ENCODE measurements around the gene CPNE5. TPM values are rescaled to one million over a fixed set of nuclear protein-coding genes. Genes with fewer than 3 reads are reported as not detected.

CPNE5 gene
- total and polyA plus RNA-seq, 4 donors, result 0.93 to 5.2 (median 3.8) TPM

- Histone ChIP-seq H3K9me3 (ENCODE audit: control insufficient read depth in 4 of 4, insufficient read depth in 3 of 4, low read length in 3 of 4) (no peaks in the 10 kb centered on the region), H3K27ac (ENCODE audit: low read depth in 1 of 2, low read length in 1 of 2) (no peak overlapping the region), H3K4me3 (no peak overlapping the region), H3K9ac (ENCODE audit: insufficient read depth in 1 of 2, low read length in 2 of 2) (peak overlapping the region in 1 of 2 donors; percentile 1), H3K4me1 (ENCODE audit: control insufficient read depth in 5 of 5, insufficient read depth in 5 of 5, low read length in 5 of 5) (peaks cover 2 to 22% (median 13%) of the 10 kb centered on the region in 5 donors), H3K27me3 (ENCODE audit: control insufficient read depth in 3 of 3, insufficient read depth in 3 of 3, low read length in 2 of 3) (peaks cover 0 to 4% (median 0%) of the 10 kb centered on the region in 3 donors), H3K36me3 (ENCODE audit: control insufficient read depth in 4 of 4, insufficient read depth in 4 of 4, low read length in 4 of 4) (no peaks in the 10 kb centered on the region)
- DNase-seq (no peak), ATAC-seq (ENCODE audit: insufficient read depth, low FRiP score) (no peak)
- TF ChIP-seq, protein P1, sequence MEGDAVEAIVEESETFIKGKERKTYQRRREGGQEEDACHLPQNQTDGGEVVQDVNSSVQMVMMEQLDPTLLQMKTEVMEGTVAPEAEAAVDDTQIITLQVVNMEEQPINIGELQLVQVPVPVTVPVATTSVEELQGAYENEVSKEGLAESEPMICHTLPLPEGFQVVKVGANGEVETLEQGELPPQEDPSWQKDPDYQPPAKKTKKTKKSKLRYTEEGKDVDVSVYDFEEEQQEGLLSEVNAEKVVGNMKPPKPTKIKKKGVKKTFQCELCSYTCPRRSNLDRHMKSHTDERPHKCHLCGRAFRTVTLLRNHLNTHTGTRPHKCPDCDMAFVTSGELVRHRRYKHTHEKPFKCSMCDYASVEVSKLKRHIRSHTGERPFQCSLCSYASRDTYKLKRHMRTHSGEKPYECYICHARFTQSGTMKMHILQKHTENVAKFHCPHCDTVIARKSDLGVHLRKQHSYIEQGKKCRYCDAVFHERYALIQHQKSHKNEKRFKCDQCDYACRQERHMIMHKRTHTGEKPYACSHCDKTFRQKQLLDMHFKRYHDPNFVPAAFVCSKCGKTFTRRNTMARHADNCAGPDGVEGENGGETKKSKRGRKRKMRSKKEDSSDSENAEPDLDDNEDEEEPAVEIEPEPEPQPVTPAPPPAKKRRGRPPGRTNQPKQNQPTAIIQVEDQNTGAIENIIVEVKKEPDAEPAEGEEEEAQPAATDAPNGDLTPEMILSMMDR (IDR thresholded peaks at IDR 0.05; ENCODE audit: control extremely low read depth, extremely low read depth), result no peak
- 63 to 79% methylated on average over 2 of the region's 2 CpGs for WGBS, 2 donors
Measured at GRCh38 chr6:36830577-36830976, 8.7 kb downstream of the CPNE5 start.

DNA sequence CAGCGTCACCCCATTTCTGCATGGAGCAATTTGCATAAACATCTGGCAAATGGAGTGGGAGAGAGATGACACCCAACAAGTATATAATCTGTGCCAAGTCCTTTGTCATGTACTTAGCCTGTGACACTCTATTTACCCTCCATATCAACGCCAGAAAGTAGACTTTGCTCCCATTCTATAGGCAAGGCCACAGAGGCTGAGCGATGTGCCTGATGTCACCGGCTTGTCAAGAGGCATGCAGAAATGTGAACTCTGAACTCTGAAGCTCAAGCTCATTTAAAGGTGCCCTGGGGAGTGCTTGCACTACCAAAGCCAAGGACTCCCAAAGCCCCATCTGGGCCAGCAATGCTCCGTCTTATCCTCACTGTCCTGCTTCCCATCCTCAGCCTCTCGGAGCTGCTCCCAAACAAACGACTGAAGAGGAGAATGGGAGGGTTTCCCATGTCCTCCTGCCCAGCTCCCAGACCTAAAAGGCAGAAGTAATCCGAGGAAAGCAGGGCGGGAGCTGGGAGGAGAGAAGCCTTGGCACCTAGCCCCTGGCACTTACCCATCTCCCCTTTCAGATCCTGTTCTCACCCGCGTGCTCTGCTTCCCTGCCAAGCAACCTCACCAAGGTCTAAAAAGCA, 9.2 kb downstream of the CPNE5 start:
- ATAC-seq (ENCODE audit: insufficient read depth, low FRiP score) (no peak), DNase-seq (peak; percentile 53 to 88 (median 74))
- H3K4me1 ChIP-seq (ENCODE audit: control insufficient read depth in 5 of 5, insufficient read depth in 5 of 5, low read length in 5 of 5), result peaks cover 2 to 22% (median 13%) of the 10 kb centered on the region in 5 donors
- H3K4me3 ChIP-seq, result no peak overlapping the region
- no peaks in the 10 kb centered on the region for H3K9me3 ChIP-seq (ENCODE audit: control insufficient read depth in 4 of 4, insufficient read depth in 3 of 4, low read length in 3 of 4)
- TF ChIP-seq, protein P1 (IDR thresholded peaks at IDR 0.05; ENCODE audit: control extremely low read depth, extremely low read depth), result no peak
- H3K36me3 ChIP-seq (ENCODE audit: control insufficient read depth in 4 of 4, insufficient read depth in 4 of 4, low read length in 4 of 4), result no peaks in the 10 kb centered on the region
- no peak overlapping the region for H3K27ac ChIP-seq (ENCODE audit: low read depth in 1 of 2, low read length in 1 of 2)
- no peak overlapping the region for H3K9ac ChIP-seq (ENCODE audit: insufficient read depth in 1 of 2, low read length in 2 of 2)
- no peaks in the 10 kb centered on the region for H3K27me3 ChIP-seq (ENCODE audit: control insufficient read depth in 3 of 3, insufficient read depth in 3 of 3, low read length in 2 of 3)
- WGBS, 2 donors, result 43 to 69% methylated on average over 11 of the region's 11 CpGs

- Histone ChIP-seq H3K4me3 (no peak overlapping the region), H3K9ac (ENCODE audit: insufficient read depth in 1 of 2, low read length in 2 of 2) (no peak overlapping the region), H3K27ac (ENCODE audit: low read depth in 1 of 2, low read length in 1 of 2) (peak overlapping the region; percentile 28 to 52), H3K4me1 (ENCODE audit: control insufficient read depth in 5 of 5, insufficient read depth in 5 of 5, low read length in 5 of 5) (peaks cover 2 to 25% (median 15%) of the 10 kb centered on the region in 5 donors), H3K9me3 (ENCODE audit: control insufficient read depth in 4 of 4, insufficient read depth in 3 of 4, low read length in 3 of 4) (no peaks in the 10 kb centered on the region), H3K36me3 (ENCODE audit: control insufficient read depth in 4 of 4, insufficient read depth in 4 of 4, low read length in 4 of 4) (no peaks in the 10 kb centered on the region), H3K27me3 (ENCODE audit: control insufficient read depth in 3 of 3, insufficient read depth in 3 of 3, low read length in 2 of 3) (no peaks in the 10 kb centered on the region)
- 30 to 43% methylated on average over 19 of the region's 19 CpGs for WGBS, 2 donors
- TF ChIP-seq, protein P1 (IDR thresholded peaks at IDR 0.05; ENCODE audit: control extremely low read depth, extremely low read depth), result no peak
- peak; percentile 35 to 85 (median 73) for DNase-seq
- peak; percentile 59 for ATAC-seq (ENCODE audit: insufficient read depth, low FRiP score)
Measured at GRCh38 chr6:36827261-36828079, 11.8 kb downstream of the CPNE5 start.

All from lung (tissue), 12 donors.